ENCODE data around the gene ZNF426.

DNA sequence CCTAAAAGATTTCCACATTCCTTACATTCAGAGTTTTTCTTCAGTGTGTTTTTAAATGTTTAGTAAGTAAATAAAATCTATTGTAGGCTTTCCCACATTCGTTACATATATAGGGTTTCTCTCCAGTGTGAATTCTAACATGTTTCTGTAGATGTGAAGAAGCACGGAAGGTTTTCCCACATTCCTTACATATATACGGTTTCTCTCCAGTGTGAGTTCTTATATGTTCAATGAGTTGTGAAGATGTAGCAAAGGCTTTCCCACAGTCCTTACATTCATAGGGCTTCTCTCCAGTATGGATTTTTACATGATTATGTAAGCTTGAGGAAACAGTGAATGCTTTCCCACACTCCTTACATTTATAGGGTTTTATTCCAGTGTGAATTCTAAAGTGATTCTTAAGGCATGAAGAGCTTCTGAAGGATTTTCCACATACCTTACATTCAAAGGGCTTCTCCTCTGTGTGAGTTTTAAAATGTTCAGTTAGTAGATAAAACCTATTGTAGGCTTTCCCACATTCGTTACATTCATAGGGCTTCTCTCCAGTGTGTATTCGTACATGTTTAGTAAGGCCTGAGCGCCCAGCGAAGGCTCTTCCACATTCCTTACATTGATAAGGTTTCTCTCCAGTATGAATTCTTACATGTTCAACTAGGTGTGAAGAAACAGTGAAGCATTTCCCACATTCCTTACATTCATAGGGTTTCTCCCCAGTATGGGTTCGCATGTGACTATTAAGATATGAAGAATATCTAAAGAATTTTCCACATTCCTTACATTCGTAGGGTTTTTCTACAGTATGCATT is 27.7 kb upstream of the ZNF426 start:
- TF ChIP-seq, protein P1, sequence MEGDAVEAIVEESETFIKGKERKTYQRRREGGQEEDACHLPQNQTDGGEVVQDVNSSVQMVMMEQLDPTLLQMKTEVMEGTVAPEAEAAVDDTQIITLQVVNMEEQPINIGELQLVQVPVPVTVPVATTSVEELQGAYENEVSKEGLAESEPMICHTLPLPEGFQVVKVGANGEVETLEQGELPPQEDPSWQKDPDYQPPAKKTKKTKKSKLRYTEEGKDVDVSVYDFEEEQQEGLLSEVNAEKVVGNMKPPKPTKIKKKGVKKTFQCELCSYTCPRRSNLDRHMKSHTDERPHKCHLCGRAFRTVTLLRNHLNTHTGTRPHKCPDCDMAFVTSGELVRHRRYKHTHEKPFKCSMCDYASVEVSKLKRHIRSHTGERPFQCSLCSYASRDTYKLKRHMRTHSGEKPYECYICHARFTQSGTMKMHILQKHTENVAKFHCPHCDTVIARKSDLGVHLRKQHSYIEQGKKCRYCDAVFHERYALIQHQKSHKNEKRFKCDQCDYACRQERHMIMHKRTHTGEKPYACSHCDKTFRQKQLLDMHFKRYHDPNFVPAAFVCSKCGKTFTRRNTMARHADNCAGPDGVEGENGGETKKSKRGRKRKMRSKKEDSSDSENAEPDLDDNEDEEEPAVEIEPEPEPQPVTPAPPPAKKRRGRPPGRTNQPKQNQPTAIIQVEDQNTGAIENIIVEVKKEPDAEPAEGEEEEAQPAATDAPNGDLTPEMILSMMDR (conservative IDR thresholded peaks at IDR 0.05) = no peak
- TF ChIP-seq EZH2 (IDR thresholded peaks at IDR 0.05; ENCODE audit: low read depth) = no peak
